Nephron progenitor cell (in vitro differentiated cells): Measurements from ENCODE around the gene CFI.

Experiments
- DNase-seq: peaks from one replicate; pipeline ENCODE4 v3.0.0; 2021
- H3K27ac Mint-ChIP-seq: 2 replicates; pipeline ENCODE4 v1.8.0; 2021; ENCODE audit warnings: mild to moderate bottlenecking, moderate library complexity, mixed read lengths
- H3K27me3 Mint-ChIP-seq: 2 replicates; pipeline ENCODE4 v1.8.0; 2021; ENCODE audit warnings: mild to moderate bottlenecking, low read depth, mixed read lengths; ENCODE audit not compliant: poor library complexity
- H3K36me3 Mint-ChIP-seq: 2 replicates; pipeline ENCODE4 v1.8.0; 2021; ENCODE audit warnings: low read depth, mixed read lengths
- H3K4me1 Mint-ChIP-seq: 2 replicates; pipeline ENCODE4 v1.8.0; 2021; ENCODE audit warnings: mixed read lengths
- H3K4me3 Mint-ChIP-seq: 2 replicates; pipeline ENCODE4 v1.8.0; 2021; ENCODE audit warnings: mild to moderate bottlenecking, moderate library complexity, mixed read lengths
- H3K9me3 Mint-ChIP-seq: 2 replicates; pipeline ENCODE4 v1.8.0; 2021; ENCODE audit warnings: mild to moderate bottlenecking, moderate library complexity, mixed read lengths
- CTCF ChIP-seq: fragments of 200-600 bp; sonication (generic); IDR thresholded peaks from 2 replicates; pipeline ENCODE4 v1.5.0; 2021; ENCODE audit warnings: antibody characterized with exemption

The CFI gene

DNA sequence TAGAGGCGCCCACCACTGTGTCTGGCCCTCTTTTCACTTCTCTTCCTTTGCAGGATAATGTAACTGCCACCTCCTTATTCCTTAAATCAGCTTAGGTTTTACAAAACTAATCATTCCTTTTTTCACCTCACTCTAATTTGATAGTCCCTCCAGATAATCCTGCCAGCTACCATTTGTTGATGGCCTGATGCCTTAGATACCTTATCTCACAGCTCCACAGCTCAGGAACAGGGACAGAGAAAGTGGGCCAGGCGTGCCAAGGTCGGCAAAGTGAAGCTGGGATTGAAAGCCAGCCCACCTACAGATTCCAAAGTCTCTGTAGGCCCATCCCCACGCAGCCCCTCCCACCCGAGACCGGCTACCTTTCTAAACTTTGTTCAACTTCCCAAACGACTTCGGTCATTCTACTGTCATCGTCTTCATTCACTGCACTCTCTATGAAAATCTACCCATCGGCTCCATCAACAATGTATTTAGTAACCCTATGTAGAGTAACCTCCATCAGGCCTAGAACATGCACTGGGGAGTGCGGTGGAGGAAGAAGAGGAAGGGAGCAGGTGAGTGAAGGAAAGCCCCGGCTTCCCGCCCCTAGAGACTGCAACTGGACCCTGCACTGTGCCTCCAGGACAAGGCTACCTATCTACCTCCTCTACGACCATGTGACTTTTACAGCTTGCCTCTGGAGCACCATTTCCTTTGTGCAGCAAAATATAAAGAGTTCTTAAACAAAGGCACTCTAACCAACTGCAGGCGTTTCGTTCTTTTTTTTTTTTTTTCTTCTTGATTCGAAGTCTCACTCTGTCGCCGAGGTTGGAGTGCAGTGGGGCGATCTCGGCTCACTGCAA, 100.0 kb downstream of the CFI start:
- TF ChIP-seq CTCF = no peak
- Mint-ChIP-seq H3K36me3 (peaks cover 46% of the 10 kb centered on the region), H3K4me1 (peaks cover 25% of the 10 kb centered on the region), H3K4me3 (peak overlapping the region; percentile 94), H3K27ac (peak overlapping the region; percentile 65), H3K9me3 (no peaks in the 10 kb centered on the region), H3K27me3 (no peaks in the 10 kb centered on the region)
- DNase-seq = peak; percentile 5

- peaks cover 25% of the 10 kb centered on the region for H3K4me1 Mint-ChIP-seq
Observed at GRCh38 chr4:109699553-109700225, 102.1 kb downstream of the CFI start.

GRCh38 chr4:109698656-109699055, 103.1 kb downstream of the CFI start:
- no peak overlapping the region for H3K4me3 Mint-ChIP-seq
- H3K27me3 Mint-ChIP-seq = no peaks in the 10 kb centered on the region
- H3K27ac Mint-ChIP-seq = no peak overlapping the region
- peaks cover 70% of the 10 kb centered on the region for H3K36me3 Mint-ChIP-seq
- H3K4me1 Mint-ChIP-seq = peaks cover 21% of the 10 kb centered on the region
- H3K9me3 Mint-ChIP-seq = no peaks in the 10 kb centered on the region
- no peak for TF ChIP-seq CTCF
- DNase-seq = no peak

More at GRCh38 chr4:109699553-109700225, 102.1 kb downstream of the CFI start:
- Mint-ChIP-seq H3K27ac (no peak overlapping the region), H3K4me3 (no peak overlapping the region), H3K36me3 (peaks cover 60% of the 10 kb centered on the region), H3K27me3 (no peaks in the 10 kb centered on the region), H3K9me3 (no peaks in the 10 kb centered on the region)
- TF ChIP-seq CTCF = no peak
- no peak for DNase-seq

- H3K4me3 Mint-ChIP-seq = no peak overlapping the region
- peaks cover 88% of the 10 kb centered on the region for H3K36me3 Mint-ChIP-seq
- TF ChIP-seq CTCF = no peak
- H3K27ac Mint-ChIP-seq = no peak overlapping the region
- H3K9me3 Mint-ChIP-seq = no peaks in the 10 kb centered on the region
- no peaks in the 10 kb centered on the region for H3K4me1 Mint-ChIP-seq
- no peak for DNase-seq
- H3K27me3 Mint-ChIP-seq = no peaks in the 10 kb centered on the region
Observed at GRCh38 chr4:109691411-109691920, 110.3 kb downstream of the CFI start.
